Hematopoietic multipotent progenitor cell treated with erythropoietin and hydrocortisone succinate and interleukin-3 and kit ligand, for 17 days (in vitro differentiated cells): Measurements from ENCODE around the gene ACE2.

Source experiments
- DNase-seq: peaks from one replicate; pipeline ENCODE4 v3.0.0-alpha.2; 2015; ENCODE audit warnings: low spot score

The ACE2 gene

DNA sequence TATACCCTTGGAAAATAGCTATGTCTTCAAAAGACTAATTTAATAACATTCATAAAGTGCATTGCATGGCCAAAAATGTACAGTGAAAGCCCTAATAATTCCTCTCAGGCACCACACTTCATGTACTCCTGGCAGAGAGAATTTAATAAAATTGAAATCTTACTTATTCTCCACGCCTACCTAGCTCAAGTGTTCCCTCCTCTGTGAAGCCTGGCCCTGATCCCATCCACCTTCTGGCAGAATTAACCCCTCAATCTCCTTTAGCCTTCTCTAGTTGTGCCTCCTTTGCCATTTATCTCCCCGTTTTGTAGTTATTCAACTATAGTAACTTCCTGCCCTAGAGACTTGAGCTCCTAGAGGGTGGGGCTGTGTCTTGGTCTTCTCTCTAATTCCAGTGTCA, 26.7 kb downstream of the ACE2 start:
- no peak for DNase-seq

GRCh38 chrX:15570145-15570544, 30.6 kb downstream of the ACE2 start:
- no peak for DNase-seq

DNA sequence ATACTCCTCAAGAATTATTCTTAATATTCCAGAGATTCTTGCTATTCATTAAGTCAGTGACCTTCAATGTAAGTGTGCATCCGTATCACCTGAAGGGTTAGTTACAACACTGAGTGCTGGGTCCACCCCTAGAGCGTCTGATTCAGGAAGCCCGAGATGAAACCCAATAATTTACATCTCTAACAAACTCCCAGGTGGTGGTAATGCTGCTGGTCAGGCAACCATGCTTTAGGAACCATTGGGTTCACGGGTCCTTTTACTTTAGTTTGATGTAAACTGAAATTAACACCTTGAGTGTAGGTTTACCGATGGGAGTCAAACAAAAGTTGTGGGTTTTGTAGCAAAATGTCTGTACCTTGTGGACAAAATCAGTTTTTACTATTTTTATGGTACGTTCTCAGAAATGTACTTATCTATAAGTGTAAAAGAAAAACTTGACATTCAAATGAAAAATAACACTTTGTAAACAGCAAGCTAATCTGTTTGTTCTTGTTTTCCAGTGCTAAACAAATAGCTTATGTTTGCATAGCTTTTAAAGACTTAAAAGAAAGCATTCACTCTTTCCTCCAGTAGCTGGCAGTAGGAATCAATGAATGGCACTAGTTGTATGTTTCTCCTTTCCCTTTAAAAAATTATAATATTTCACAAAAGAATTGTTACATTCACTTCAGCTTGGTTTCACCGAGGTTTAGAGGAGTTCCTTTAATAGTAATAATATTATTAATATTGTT, 32.7 kb downstream of the ACE2 start:
- no peak for DNase-seq

DNA sequence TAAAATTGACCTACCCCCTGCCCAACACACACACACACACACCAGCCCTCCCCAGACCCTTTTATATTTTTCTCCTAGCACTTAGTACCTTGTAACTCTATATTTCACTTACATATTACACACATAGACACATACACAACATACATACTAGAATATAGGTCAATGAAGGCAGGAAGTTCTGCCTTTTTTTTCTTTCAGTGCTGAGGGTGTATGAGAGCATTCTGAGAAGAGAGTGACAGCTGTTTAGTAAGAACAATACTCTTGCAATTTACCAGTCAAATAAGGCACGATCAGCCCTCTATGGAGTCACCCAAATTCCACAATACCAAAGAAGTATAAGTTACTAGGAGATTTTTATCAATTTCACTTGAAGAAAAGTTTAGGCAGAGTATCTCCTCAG, 33.5 kb downstream of the ACE2 start:
- no peak for DNase-seq

DNA sequence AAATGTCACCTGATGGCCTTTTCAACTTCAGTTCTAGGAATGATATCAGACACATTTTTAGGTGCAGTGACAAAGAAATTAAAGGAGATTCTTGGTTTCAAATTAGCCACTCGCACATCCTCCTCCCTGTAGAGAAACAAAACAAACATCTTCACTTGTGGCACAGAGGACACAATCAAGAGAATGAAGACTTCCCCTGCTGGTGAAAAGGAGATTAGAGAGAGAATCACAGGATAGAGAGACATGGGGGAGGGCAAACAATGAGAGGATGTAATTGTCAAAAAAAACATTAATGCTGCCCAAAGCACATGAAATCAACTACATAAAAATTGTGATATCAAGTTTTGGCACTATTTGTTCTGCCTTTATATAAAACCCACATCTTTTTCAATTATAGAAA, 34.5 kb downstream of the ACE2 start:
- no peak for DNase-seq

- DNase-seq, result peak; percentile 62
These were observed 35.7 kb downstream of the ACE2 start for GRCh38 chrX:15564981-15565579.

GRCh38 chrX:15563056-15563455, 37.7 kb downstream of the ACE2 start:
- DNase-seq, result no peak

DNA sequence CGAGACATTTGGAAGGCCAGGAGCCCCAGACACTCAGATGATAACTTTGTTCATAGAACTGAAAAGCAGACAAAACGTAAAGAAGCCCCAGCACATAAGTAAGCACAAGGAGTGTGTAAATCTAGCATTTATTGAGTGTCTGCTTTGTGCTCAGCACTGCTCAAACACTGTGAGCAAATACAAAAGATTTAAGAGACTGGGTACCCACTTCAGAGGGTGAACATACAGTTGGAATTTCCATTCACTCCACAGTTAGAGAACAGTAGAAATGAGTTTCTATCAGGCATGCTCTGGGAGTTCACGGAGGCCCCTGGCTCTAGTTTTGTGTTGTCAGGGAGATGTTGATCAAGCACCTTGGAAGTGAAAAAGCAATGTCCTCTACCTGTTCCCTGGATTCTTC, 39.8 kb downstream of the ACE2 start:
- no peak for DNase-seq

DNA sequence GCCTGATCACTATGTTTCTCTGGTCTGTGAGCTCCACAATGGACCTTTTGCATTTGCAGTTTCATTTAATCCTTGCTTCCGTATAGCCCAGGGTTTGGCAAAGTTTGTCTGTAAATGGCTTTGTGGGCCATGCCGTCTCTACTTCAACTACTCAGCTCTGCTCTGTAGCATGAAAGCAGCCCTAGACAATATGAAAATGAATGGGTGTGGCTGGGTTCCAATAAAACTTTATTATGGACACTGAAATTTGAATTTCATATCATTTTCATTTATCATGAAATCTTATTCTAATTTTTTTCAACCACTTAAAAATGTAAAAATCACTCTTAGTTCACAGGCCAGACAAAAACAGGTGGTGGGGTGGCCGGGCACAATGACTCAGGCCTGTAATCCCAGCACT, 41.5 kb downstream of the ACE2 start:
- DNase-seq, result no peak

DNA sequence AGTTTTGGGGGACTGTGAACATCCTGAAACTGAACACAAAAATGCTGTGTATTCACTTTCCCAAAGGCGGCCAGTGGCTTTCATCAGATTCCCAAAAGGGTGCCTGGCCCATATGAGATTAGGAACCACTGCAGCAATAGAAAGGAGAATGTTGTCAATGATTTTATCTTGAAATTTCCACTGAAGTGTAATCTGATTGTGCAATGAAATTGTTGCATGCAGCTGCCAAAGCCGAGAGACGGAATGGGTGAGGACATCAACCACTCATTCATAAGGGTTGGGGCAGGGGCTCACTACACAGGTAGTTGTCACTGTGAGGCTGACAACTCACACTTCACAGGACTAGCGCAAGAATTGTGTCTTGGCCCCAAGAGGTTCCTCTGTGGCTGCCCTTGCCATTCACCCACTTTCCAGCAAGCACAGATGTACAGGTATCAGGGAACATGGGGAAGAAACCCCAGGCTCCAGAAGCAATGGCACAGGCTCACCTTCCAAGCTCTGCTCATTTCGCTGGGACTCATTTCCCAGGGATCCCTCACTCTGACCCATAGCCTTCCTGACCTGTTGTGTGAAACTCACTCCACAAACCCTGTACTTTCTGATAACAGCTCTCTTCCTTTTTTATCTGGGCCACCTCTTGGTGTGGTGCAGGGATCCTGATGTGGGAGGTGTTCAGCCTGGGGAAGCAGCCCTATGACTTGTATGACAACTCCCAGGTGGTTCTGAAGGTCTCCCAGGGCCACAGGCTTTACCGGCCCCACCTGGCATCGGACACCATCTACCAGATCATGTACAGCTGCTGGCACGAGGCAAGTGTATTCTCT, 51.4 kb downstream of the ACE2 start:
- DNase-seq, result no peak

- no peak for DNase-seq
These were observed 53.4 kb downstream of the ACE2 start for GRCh38 chrX:15547356-15547755.

- DNase-seq, result no peak
These were observed 54.0 kb downstream of the ACE2 start for GRCh38 chrX:15546745-15547144.

DNA sequence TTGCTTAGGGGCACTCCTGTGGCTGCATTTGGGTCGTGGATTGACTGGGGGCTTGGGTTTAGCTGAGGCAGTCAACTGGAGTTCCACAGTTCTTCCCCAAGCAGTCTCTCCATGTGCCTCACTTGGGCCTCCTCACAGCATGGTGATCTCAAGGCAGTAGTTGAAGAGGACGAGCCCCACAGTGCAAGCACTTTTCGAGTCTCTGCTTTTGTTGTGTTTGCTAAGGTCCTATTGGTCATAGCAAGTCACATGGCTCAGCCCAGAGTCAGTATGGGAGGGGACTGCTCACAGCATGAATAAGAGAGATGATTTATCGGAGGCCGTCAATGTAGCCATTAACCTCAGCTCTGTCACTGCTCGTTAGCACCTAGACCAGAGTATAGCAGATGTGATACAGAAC, 70.4 kb downstream of the ACE2 start:
- DNase-seq, result no peak

- no peak for DNase-seq
These were observed 71.6 kb downstream of the ACE2 start for GRCh38 chrX:15529165-15529564.

- DNase-seq, result no peak
These were observed 74.9 kb downstream of the ACE2 start for GRCh38 chrX:15525664-15526416.

DNA sequence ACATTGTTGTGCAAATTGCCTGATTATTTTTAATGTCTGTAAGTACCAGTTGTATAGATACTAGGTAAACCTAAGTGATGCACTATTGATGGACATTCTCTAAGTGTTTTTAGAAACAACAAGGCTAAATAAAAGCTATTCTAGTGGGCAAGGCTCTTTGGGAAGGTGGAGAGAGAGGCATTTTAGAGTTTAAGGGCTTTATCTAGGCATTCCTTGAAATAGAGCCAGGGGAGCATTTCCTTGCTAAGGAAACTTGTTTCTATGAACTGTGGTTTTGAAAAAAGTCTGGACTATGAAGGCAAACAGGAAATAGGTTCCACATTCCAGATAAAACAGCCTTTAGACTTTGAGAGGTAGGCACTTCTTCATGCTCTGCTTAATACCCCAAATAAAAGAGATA, 76.3 kb downstream of the ACE2 start:
- no peak for DNase-seq

GRCh38 chrX:15523088-15523487, 77.7 kb downstream of the ACE2 start:
- DNase-seq, result no peak

DNA sequence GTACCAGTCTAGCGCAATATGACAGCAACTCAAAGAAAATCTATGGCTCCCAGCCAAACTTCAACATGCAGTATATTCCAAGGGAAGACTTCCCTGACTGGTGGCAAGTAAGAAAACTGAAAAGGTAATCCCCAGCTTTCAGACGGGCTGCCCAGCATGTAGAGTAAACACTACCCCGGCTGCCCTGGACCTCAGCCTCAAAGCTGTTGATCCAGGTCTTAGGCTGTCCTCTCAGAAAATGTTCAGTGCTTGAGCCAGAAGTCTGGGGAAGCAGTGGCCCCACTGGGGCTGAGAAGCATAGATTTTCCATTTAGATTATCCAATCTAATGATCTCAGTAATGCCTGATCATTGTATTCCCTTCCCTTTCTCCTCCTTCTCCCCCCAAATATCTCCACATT, 78.3 kb downstream of the ACE2 start:
- DNase-seq, result no peak

- no peak for DNase-seq
These were observed 84.8 kb downstream of the ACE2 start for GRCh38 chrX:15515931-15516330.

- no peak for DNase-seq
These were observed 86.5 kb downstream of the ACE2 start for GRCh38 chrX:15514279-15514678.

DNA sequence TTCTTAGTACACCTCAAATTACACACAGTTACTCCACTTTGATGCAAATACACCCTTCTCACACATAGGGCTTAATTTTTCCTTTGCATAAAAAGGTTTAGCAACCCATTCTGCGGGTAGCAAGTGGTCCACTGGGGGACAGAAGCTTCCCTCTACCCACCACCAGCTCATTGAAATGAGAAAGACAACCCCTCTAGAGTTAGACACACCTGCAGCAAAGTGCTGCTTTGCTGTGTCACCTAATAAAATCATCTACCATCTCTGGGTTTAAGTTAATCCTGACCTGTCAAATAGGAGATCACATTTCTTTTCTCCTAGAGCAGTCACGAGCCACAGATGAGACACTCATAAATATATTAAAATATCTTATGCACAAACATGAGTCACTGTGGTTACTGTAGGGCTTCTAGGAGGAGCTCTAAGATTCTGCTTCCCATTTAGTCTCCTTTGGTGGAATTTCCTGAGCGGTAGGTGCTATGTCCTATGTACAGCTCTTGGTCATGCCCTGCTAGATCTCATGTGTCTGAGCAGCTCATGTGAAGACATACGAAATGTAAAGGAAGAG, 88.3 kb downstream of the ACE2 start:
- DNase-seq, result no peak

- no peak for DNase-seq
These were observed 89.2 kb downstream of the ACE2 start for GRCh38 chrX:15511563-15511962.
